NCI-H69 (cell line): ENCODE data around the gene PHACTR1.
"Not testable (repeated sequence)": the region's sequence is repeated elsewhere in the genome, so short reads cannot be mapped to it uniquely, and the experiment has no call there.

Source experiments
- DNase-seq: peaks from one replicate; lab custom pipeline; 2025; lab: John Stamatoyannopoulos, UW

PHACTR1 gene

GRCh38 chr6:13239530-13240455 is 523.2 kb downstream of the PHACTR1 start:
- no peak for DNase-seq

GRCh38 chr6:13241364-13241763 is 524.8 kb downstream of the PHACTR1 start:
- DNase-seq, result no peak

GRCh38 chr6:13242178-13242577 is 525.6 kb downstream of the PHACTR1 start:
- no peak for DNase-seq

GRCh38 chr6:13242590-13242989 is 526.0 kb downstream of the PHACTR1 start:
- DNase-seq, result no peak

- DNase-seq, result no peak
These were observed 526.5 kb downstream of the PHACTR1 start for GRCh38 chr6:13243033-13243432.

GRCh38 chr6:13243745-13244144 is 527.2 kb downstream of the PHACTR1 start:
- not testable (repeated sequence) for DNase-seq

GRCh38 chr6:13247627-13248026 is 531.1 kb downstream of the PHACTR1 start:
- DNase-seq, result no peak

GRCh38 chr6:13248053-13248452 is 531.5 kb downstream of the PHACTR1 start:
- DNase-seq, result peak; percentile 96

- DNase-seq, result peak; percentile 63
These were observed 532.0 kb downstream of the PHACTR1 start for GRCh38 chr6:13248584-13248985.

- peak; percentile 24 for DNase-seq
These were observed 532.4 kb downstream of the PHACTR1 start for GRCh38 chr6:13248994-13249393.

GRCh38 chr6:13249817-13250216 is 533.2 kb downstream of the PHACTR1 start:
- DNase-seq, result no peak

GRCh38 chr6:13250703-13251102 is 534.1 kb downstream of the PHACTR1 start:
- peak; percentile 64 for DNase-seq

GRCh38 chr6:13251242-13251641 is 534.7 kb downstream of the PHACTR1 start:
- DNase-seq, result peak; percentile 95

- no peak for DNase-seq
These were observed 536.2 kb downstream of the PHACTR1 start for GRCh38 chr6:13252790-13253189.

- DNase-seq, result no peak
These were observed 536.7 kb downstream of the PHACTR1 start for GRCh38 chr6:13253272-13253671.

GRCh38 chr6:13256266-13257001 is 539.9 kb downstream of the PHACTR1 start:
- DNase-seq, result no peak

- no peak for DNase-seq
These were observed 542.8 kb downstream of the PHACTR1 start for GRCh38 chr6:13259393-13259792.

GRCh38 chr6:13260101-13260598 is 543.6 kb downstream of the PHACTR1 start:
- peak; percentile 15 for DNase-seq

GRCh38 chr6:13260831-13261230 is 544.3 kb downstream of the PHACTR1 start:
- DNase-seq, result no peak

- peak; percentile 16 for DNase-seq
These were observed 545.0 kb downstream of the PHACTR1 start for GRCh38 chr6:13261464-13261994.

GRCh38 chr6:13262302-13263230 is 546.0 kb downstream of the PHACTR1 start:
- DNase-seq, result no peak
